GM18873 (cell line): ENCODE data around the gene TAX1BP1.

Source experiments
- ATAC-seq: cut with Tn5 transposase; IDR thresholded peaks from one replicate; pipeline ENCODE4 v1.9.1; 2021; ENCODE audit warnings: mild to moderate bottlenecking, moderate library complexity, moderate number of reproducible peaks; ENCODE audit not compliant: unreplicated experiment, low FRiP score

The TAX1BP1 gene

GRCh38 chr7:27739909-27740448, at the start of gene TAX1BP1:
TSS of gene TAX1BP1 (plus strand) at chr7:27740162. CDS start at chr7:27748525, 8,363 bp downstream.
- ATAC-seq, result peak; percentile 90

GRCh38 chr7:27690649-27691048, 49.3 kb upstream of the TAX1BP1 start:
- no peak for ATAC-seq

GRCh38 chr7:27693794-27694193, 46.2 kb upstream of the TAX1BP1 start:
- no peak for ATAC-seq

- no peak for ATAC-seq
Observed at GRCh38 chr7:27695096-27695495, 44.9 kb upstream of the TAX1BP1 start.

GRCh38 chr7:27697861-27698430, 42.0 kb upstream of the TAX1BP1 start:
- ATAC-seq, result peak; percentile 55

GRCh38 chr7:27699751-27700150, 40.2 kb upstream of the TAX1BP1 start:
- no peak for ATAC-seq

GRCh38 chr7:27700501-27700900, 39.5 kb upstream of the TAX1BP1 start:
- ATAC-seq, result no peak

- ATAC-seq, result no peak
Observed at GRCh38 chr7:27703181-27703580, 36.8 kb upstream of the TAX1BP1 start.

GRCh38 chr7:27704422-27705199, 35.4 kb upstream of the TAX1BP1 start:
- ATAC-seq, result no peak

- no peak for ATAC-seq
Observed at GRCh38 chr7:27705200-27705594, 34.8 kb upstream of the TAX1BP1 start.

- no peak for ATAC-seq
Observed at GRCh38 chr7:27708485-27708884, 31.5 kb upstream of the TAX1BP1 start.

GRCh38 chr7:27709137-27710075, 30.6 kb upstream of the TAX1BP1 start:
- no peak for ATAC-seq

- ATAC-seq, result no peak
Observed at GRCh38 chr7:27712217-27712616, 27.7 kb upstream of the TAX1BP1 start.

GRCh38 chr7:27714831-27715444, 25.0 kb upstream of the TAX1BP1 start:
- no peak for ATAC-seq

GRCh38 chr7:27723085-27723484, 16.9 kb upstream of the TAX1BP1 start:
- no peak for ATAC-seq

GRCh38 chr7:27727058-27727457, 12.9 kb upstream of the TAX1BP1 start:
- ATAC-seq, result no peak

- ATAC-seq, result no peak
Observed at GRCh38 chr7:27730112-27730511, 9.8 kb upstream of the TAX1BP1 start.

GRCh38 chr7:27734583-27734982, 5.4 kb upstream of the TAX1BP1 start:
- no peak for ATAC-seq

- no peak for ATAC-seq
Observed at GRCh38 chr7:27735165-27735564, 4.8 kb upstream of the TAX1BP1 start.

GRCh38 chr7:27735831-27736230, 4.1 kb upstream of the TAX1BP1 start:
- ATAC-seq, result no peak
